NB4 (cell line): ENCODE results near the gene B9D2.

Source experiments
- DNase-seq: peaks from one replicate; pipeline ENCODE4 v3.0.0; 2010; ENCODE audit warnings: low read depth
- H3K4me3 ChIP-seq: one replicate; pipeline ENCODE4 v1.5.1; 2011; ENCODE audit warnings: mild to moderate bottlenecking, low read depth, low read length, moderate library complexity
- CTCF ChIP-seq: IDR thresholded peaks from one replicate; pipeline ENCODE4 v1.5.1; 2012; ENCODE audit warnings: low read depth, low read length
- MAX ChIP-seq: IDR thresholded peaks from 2 replicates; pipeline ENCODE4 v1.6.1; 2011; ENCODE audit warnings: low read depth, low read length
- MYC ChIP-seq: IDR thresholded peaks from 2 replicates; pipeline ENCODE4 v1.6.1; 2011; ENCODE audit warnings: low read depth, low read length
- POLR2A ChIP-seq: IDR thresholded peaks from 2 replicates; pipeline ENCODE4 v1.6.1; 2011; ENCODE audit warnings: mild to moderate bottlenecking; ENCODE audit not compliant: insufficient read length; ENCODE audit errors: extremely low read depth

The B9D2 gene

GRCh38 chr19:41356984-41357739 lies 6.8 kb downstream of the B9D2 start:
- no peak for TF ChIP-seq POLR2A
- TF ChIP-seq CTCF, result no peak
- TF ChIP-seq MAX, result no peak
- no peak overlapping the region for H3K4me3 ChIP-seq
- DNase-seq, result no peak

GRCh38 chr19:41355802-41356201 lies 8.1 kb downstream of the B9D2 start:
- DNase-seq, result no peak
- TF ChIP-seq MAX (no peak), MYC (no peak), CTCF (no peak), POLR2A (no peak)
- H3K4me3 ChIP-seq, result no peak overlapping the region

GRCh38 chr19:41355035-41355434 lies 8.9 kb downstream of the B9D2 start:
- TF ChIP-seq MAX (no peak), CTCF (no peak), MYC (no peak), POLR2A (no peak)
- no peak overlapping the region for H3K4me3 ChIP-seq
- DNase-seq, result no peak

GRCh38 chr19:41354343-41354953 lies 9.5 kb downstream of the B9D2 start:
- TF ChIP-seq MAX (no peak), CTCF (no peak), POLR2A (no peak), MYC (no peak)
- peak overlapping the region; percentile 38 for H3K4me3 ChIP-seq
- DNase-seq, result no peak

GRCh38 chr19:41353466-41354342 lies 10.2 kb downstream of the B9D2 start, which contains the start of gene TGFB1:
Gene TGFB1, minus strand, starts transcription at chr19:41353922. Its CDS starts 878 bp downstream, at chr19:41353044.
- DNase-seq, result peak; percentile 88
- peak; percentile 30 for TF ChIP-seq POLR2A
- peak; percentile 62 for TF ChIP-seq CTCF
- TF ChIP-seq MYC, result no peak
- H3K4me3 ChIP-seq, result peak within 1 kb of the TSS; percentile 79
